Left lung (tissue), 10 donors: Measurements from ENCODE around the gene FUT3. TPM values are rescaled to one million over a fixed set of nuclear protein-coding genes. Genes with fewer than 3 reads are reported as not detected.
"Not testable (repeated sequence)": the region's sequence is repeated elsewhere in the genome, so short reads cannot be mapped to it uniquely, and the experiment has no call there.

Experiments
- ATAC-seq: fragments of 200-7000 bp; cut with Tn5 transposase; one replicate; pipeline ENCODE4 v1.9.1; 2020; ENCODE audit warnings: moderate library complexity
- DNase-seq, 4 donors: peaks; one replicate each; pipeline ENCODE4 v3.0.0-alpha.2; 2013 to 2020
- H3K27ac ChIP-seq, 2 donors: fragments of 200-600 bp; sonication (generic) in 1 of 2; one replicate each; pipeline versions ENCODE4 v1.5.0 to v1.8.0; 2020 to 2021
- H3K27me3 ChIP-seq, 2 donors: fragments of 200-600 bp; sonication (generic) in 1 of 2; one replicate each; pipeline versions ENCODE4 v1.5.0 to v1.8.0; 2020 to 2021
- H3K36me3 ChIP-seq, 2 donors: fragments of 200-600 bp; sonication (generic) in 1 of 2; one replicate each; pipeline versions ENCODE4 v1.5.0 to v1.8.0; 2020 to 2021
- H3K4me1 ChIP-seq, 2 donors: fragments of 200-600 bp; one replicate each; pipeline ENCODE4 v1.8.0; 2021
- H3K4me3 ChIP-seq, 2 donors: fragments of 200-600 bp; sonication (generic) in 1 of 2; one replicate each; pipeline versions ENCODE4 v1.5.0 to v1.8.0; 2020 to 2021; ENCODE audit warnings: mild to moderate bottlenecking in 1 of 2
- H3K9me3 ChIP-seq, 2 donors: fragments of 200-600 bp; sonication (generic) in 1 of 2; one replicate each; pipeline versions ENCODE4 v1.5.0 to v1.8.0; 2020 to 2021
- CTCF ChIP-seq, 2 donors: fragments of 200-600 bp; sonication (generic) in 1 of 2; IDR thresholded peaks; one replicate each; pipeline versions ENCODE4 v1.5.0 to v1.8.0; 2021; ENCODE audit warnings: antibody characterized with exemption in 2 of 2
- intact Hi-C, 2 donors: fragments of 100-400 bp; cut with DNase I; formaldehyde crosslinking; loops; one replicate each; pipeline versions ENCODE4 v1.11.2 to v1.14.2; 2022
- polyA plus RNA-seq, 6 donors: library from polyadenylated mRNA; unstranded; fragments of 120-200 nt; gene quantifications; one replicate each; pipeline ENCODE4 v1.2.1, GENCODE V29; 2013; ENCODE audit not compliant: insufficient read length in 6 of 6
- total RNA-seq, 2 donors: library from RNA; stranded (reverse); fragmentation: NEBNext Ultra II Directional; extraction: Animal tissue kit (Norgen Biotek cat#: 25700); gene quantifications; one replicate each; pipeline ENCODE4 v1.2.1, GENCODE V29; 2021
- donor health status: DM: no; HTN: yes; CAD: no.
- donor health status: DM: no; HTN: no; CAD: no.

The FUT3 gene
- total and polyA plus RNA-seq, 8 donors = 0.28 to 31.4 (median 0.51) TPM; not detected in 2

GRCh38 chr19:5891572-5891937 is 40.3 kb upstream of the FUT3 start:
- ATAC-seq = no peak
- no peak for DNase-seq
- H3K4me3 ChIP-seq = no peak overlapping the region
- H3K9me3 ChIP-seq = no peaks in the 10 kb centered on the region
- H3K27ac ChIP-seq = no peak overlapping the region
- H3K27me3 ChIP-seq = peaks cover 0 to 53% of the 10 kb centered on the region in 2 donors
- peaks cover 0 to 26% of the 10 kb centered on the region in 2 donors for H3K36me3 ChIP-seq
- intact Hi-C loops = loop anchor here in 1 of 2 donors (5.0 kb wide), 1 partner anchor 84 kb away; the partner anchor contains the start of gene NRTN
- TF ChIP-seq CTCF (IDR thresholded peaks at IDR 0.05) = no peak
- H3K4me1 ChIP-seq = peaks cover 0 to 5% of the 10 kb centered on the region in 2 donors

- H3K27me3 ChIP-seq = peaks cover 0 to 57% of the 10 kb centered on the region in 2 donors
- no peak for TF ChIP-seq CTCF (IDR thresholded peaks at IDR 0.05)
- intact Hi-C loops = loop anchor here in 1 of 2 donors (5.0 kb wide), 1 partner anchor 83 kb away; the partner anchor contains the start of gene NRTN
- no peak overlapping the region for H3K27ac ChIP-seq
- no peaks in the 10 kb centered on the region for H3K9me3 ChIP-seq
- H3K36me3 ChIP-seq = peaks cover 0 to 12% of the 10 kb centered on the region in 2 donors
- DNase-seq = no peak
- peaks cover 0 to 5% of the 10 kb centered on the region in 2 donors for H3K4me1 ChIP-seq
- ATAC-seq = no peak
- no peak overlapping the region for H3K4me3 ChIP-seq
Measured at GRCh38 chr19:5890099-5890498, 38.9 kb upstream of the FUT3 start.

- intact Hi-C loops = no loop called here
- peaks cover 0 to 5% of the 10 kb centered on the region in 2 donors for H3K4me1 ChIP-seq
- no peak for TF ChIP-seq CTCF (IDR thresholded peaks at IDR 0.05)
- H3K27me3 ChIP-seq = peaks cover 0 to 57% of the 10 kb centered on the region in 2 donors
- ATAC-seq = no peak
- H3K36me3 ChIP-seq = peaks cover 0 to 5% of the 10 kb centered on the region in 2 donors
- H3K9me3 ChIP-seq = no peaks in the 10 kb centered on the region
- no peak overlapping the region for H3K27ac ChIP-seq
- no peak for DNase-seq
- H3K4me3 ChIP-seq = no peak overlapping the region
Measured at GRCh38 chr19:5889288-5889971, 38.2 kb upstream of the FUT3 start.

GRCh38 chr19:5884065-5884811 is 33.0 kb upstream of the FUT3 start:
- H3K27ac ChIP-seq, H3K36me3 ChIP-seq, H3K4me1 ChIP-seq, H3K9me3 ChIP-seq, H3K4me3 ChIP-seq, ATAC-seq, intact Hi-C loops, DNase-seq: not testable (repeated sequence)
- peaks cover 0 to 51% of the 10 kb centered on the region in 2 donors for H3K27me3 ChIP-seq

GRCh38 chr19:5883157-5883873 is 32.1 kb upstream of the FUT3 start:
- H3K27ac ChIP-seq, H3K4me1 ChIP-seq, ATAC-seq, intact Hi-C loops, H3K4me3 ChIP-seq, H3K9me3 ChIP-seq, H3K36me3 ChIP-seq, DNase-seq: not testable (repeated sequence)
- H3K27me3 ChIP-seq = peaks cover 0 to 51% of the 10 kb centered on the region in 2 donors
